PC-9 (cell line): ENCODE data around the gene KIF5A.
"Not testable (repeated sequence)": the region's sequence is repeated elsewhere in the genome, so short reads cannot be mapped to it uniquely, and the experiment has no call there.

ENCODE experiments used
- EZH2 ChIP-seq: fragments of 200-600 bp; sonication (generic); IDR thresholded peaks from 2 replicates; pipeline ENCODE4 v1.8.0; 2017; ENCODE audit warnings: antibody characterized with exemption, low read depth
- TF ChIP-seq, protein P1 (sequence below): fragments of 200-600 bp; sonication (generic); conservative IDR thresholded peaks from 2 replicates; pipeline ENCODE4 v1.6.1; 2017; ENCODE audit warnings: mixed run types, antibody characterized with exemption, mild to moderate bottlenecking, moderate library complexity

- TF ChIP-seq, protein P1, sequence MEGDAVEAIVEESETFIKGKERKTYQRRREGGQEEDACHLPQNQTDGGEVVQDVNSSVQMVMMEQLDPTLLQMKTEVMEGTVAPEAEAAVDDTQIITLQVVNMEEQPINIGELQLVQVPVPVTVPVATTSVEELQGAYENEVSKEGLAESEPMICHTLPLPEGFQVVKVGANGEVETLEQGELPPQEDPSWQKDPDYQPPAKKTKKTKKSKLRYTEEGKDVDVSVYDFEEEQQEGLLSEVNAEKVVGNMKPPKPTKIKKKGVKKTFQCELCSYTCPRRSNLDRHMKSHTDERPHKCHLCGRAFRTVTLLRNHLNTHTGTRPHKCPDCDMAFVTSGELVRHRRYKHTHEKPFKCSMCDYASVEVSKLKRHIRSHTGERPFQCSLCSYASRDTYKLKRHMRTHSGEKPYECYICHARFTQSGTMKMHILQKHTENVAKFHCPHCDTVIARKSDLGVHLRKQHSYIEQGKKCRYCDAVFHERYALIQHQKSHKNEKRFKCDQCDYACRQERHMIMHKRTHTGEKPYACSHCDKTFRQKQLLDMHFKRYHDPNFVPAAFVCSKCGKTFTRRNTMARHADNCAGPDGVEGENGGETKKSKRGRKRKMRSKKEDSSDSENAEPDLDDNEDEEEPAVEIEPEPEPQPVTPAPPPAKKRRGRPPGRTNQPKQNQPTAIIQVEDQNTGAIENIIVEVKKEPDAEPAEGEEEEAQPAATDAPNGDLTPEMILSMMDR = not testable (repeated sequence)
- TF ChIP-seq EZH2 = not testable (repeated sequence)
Measured at GRCh38 chr12:57507796-57508195, 42.0 kb upstream of the KIF5A start.
